ENCODE data around the gene CEP152. TPM values are rescaled to one million over a fixed set of nuclear protein-coding genes. Genes with fewer than 3 reads are reported as not detected.
"Not testable (repeated sequence)": the region's sequence is repeated elsewhere in the genome, so short reads cannot be mapped to it uniquely, and the experiment has no call there.

CEP152 gene, protein sequence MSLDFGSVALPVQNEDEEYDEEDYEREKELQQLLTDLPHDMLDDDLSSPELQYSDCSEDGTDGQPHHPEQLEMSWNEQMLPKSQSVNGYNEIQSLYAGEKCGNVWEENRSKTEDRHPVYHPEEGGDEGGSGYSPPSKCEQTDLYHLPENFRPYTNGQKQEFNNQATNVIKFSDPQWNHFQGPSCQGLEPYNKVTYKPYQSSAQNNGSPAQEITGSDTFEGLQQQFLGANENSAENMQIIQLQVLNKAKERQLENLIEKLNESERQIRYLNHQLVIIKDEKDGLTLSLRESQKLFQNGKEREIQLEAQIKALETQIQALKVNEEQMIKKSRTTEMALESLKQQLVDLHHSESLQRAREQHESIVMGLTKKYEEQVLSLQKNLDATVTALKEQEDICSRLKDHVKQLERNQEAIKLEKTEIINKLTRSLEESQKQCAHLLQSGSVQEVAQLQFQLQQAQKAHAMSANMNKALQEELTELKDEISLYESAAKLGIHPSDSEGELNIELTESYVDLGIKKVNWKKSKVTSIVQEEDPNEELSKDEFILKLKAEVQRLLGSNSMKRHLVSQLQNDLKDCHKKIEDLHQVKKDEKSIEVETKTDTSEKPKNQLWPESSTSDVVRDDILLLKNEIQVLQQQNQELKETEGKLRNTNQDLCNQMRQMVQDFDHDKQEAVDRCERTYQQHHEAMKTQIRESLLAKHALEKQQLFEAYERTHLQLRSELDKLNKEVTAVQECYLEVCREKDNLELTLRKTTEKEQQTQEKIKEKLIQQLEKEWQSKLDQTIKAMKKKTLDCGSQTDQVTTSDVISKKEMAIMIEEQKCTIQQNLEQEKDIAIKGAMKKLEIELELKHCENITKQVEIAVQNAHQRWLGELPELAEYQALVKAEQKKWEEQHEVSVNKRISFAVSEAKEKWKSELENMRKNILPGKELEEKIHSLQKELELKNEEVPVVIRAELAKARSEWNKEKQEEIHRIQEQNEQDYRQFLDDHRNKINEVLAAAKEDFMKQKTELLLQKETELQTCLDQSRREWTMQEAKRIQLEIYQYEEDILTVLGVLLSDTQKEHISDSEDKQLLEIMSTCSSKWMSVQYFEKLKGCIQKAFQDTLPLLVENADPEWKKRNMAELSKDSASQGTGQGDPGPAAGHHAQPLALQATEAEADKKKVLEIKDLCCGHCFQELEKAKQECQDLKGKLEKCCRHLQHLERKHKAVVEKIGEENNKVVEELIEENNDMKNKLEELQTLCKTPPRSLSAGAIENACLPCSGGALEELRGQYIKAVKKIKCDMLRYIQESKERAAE (N-terminal part only)
- 10 to 100 TPM; 38.4 to 58.9 TPM for total RNA-seq

DNA sequence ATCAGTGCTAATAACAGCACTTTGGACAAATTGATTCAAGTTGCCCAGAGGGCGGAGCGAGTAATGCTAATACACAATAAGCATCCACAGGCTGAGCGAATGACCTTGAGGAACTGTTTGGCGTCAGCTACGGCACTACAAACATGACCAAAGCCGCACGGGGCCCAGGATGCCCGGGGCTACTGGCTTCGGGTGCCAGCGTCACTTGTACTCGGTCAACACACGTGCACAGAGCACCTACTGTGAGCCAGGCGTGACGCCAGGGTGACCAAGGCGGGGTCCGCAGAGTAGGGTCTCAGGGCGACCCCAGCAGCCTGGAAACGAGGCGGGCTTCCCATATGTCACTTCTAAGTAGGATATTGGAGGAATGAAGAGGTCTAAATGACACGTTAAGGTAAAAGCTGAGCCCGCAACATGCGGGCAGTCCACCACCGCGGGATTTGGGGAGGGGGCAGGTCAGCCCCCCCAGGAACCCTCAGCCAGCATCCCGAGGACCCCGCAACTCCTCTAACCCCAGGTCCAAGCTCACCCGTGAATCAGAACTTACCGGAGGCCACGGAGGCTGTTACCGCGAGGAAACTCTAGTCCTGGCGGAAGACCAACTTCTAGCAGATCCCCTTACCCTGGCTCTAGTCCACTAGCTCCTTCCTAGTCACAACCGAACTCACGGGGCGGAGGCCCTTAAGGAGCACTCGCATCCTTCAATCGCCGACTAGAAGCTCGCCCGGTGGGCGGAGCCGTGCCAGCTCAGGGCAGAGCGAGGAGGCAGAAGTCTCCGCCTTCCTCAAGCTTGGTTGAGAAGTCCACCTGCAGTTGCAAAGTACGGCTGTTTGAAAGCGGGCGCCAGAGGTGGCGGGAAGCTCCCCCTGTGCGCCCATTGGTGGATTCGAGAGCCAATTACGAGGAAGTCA, at the start of gene CEP152:
Gene CEP152 (minus strand): TSS at position 656 of the 911 bp plus-strand sequence. CDS start 5,420 bp downstream, outside the sequence.
- H3K27ac Mint-ChIP-seq = peak within 1 kb of the TSS; percentile 97
- no peaks in the 10 kb centered on the region for H3K9me3 Mint-ChIP-seq (ENCODE audit: low read depth)
- CTCF ChIA-PET = interaction anchor here (0.6 to 2.7 kb wide), 13 partner anchors 9 to 478 kb away, joined by 3 to 7 read pairs (median 4); partner anchors contain the start of genes GALK2 and SHC4
- peak; percentile 100 for DNase-seq
- ATAC-seq = peak; percentile 98
- peaks cover 31% of the 10 kb centered on the region for H3K4me1 Mint-ChIP-seq
- H3K27me3 Mint-ChIP-seq = peaks cover 14% of the 10 kb centered on the region
- H3K4me3 Mint-ChIP-seq = peak within 1 kb of the TSS; percentile 81
- H3K36me3 Mint-ChIP-seq = peaks cover 5% of the 10 kb centered on the region

DNA sequence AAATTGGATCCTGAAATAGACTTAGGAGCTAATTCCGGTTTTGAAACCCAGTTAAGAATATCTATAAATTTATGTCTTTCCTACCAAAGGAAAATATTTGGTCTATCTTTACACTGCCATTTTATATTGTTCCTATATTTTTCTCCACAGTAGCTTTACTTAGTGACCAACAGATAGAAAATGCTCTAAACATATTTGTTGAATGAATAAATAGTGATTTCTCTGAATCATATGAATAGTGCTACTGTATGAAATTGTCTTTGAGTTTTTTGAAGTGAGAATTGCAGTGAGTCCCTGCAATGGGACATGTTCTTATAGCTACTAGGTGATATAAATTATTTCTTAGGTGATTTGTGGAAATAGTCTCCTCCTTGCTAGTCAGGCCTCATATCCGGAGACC, 48.6 kb upstream of the CEP152 start:
- ATAC-seq = no peak
- peaks cover 4% of the 10 kb centered on the region for H3K36me3 Mint-ChIP-seq
- CTCF ChIA-PET = interaction anchor here (0.7 to 7.5 kb wide), 8 partner anchors 9 to 563 kb away, joined by 3 to 86 read pairs (median 5); partner anchors contain the start of genes EID1, FGF7, SECISBP2L and SHC4

DNA sequence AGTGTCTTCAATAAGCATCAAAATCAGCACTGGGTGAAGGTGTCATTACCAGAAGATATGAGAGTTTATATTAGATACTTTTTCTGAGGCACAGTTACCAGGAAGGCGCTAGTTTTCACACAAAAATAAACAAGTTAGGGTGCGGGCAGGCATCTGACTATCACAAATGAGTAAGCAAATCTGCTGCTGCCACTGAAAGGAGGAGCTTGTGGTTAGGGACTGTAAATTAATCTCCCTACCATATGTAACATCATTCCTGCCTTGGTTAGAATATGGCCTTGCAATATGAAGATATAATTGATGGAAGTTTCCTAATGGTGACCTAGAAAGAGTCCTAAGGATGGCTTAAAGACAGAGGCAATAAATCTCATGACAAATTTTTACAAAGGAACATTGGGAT, 47.5 kb upstream of the CEP152 start:
- peaks cover 7% of the 10 kb centered on the region for H3K36me3 Mint-ChIP-seq

More for the DNA sequence above, 48.6 kb upstream of the CEP152 start:
- H3K27ac Mint-ChIP-seq = no peak overlapping the region
- peaks cover 23% of the 10 kb centered on the region for H3K4me1 Mint-ChIP-seq
- DNase-seq = no peak
- H3K27me3 Mint-ChIP-seq = peaks cover 15% of the 10 kb centered on the region
- H3K4me3 Mint-ChIP-seq = no peak overlapping the region
- no peaks in the 10 kb centered on the region for H3K9me3 Mint-ChIP-seq (ENCODE audit: low read depth)

DNA sequence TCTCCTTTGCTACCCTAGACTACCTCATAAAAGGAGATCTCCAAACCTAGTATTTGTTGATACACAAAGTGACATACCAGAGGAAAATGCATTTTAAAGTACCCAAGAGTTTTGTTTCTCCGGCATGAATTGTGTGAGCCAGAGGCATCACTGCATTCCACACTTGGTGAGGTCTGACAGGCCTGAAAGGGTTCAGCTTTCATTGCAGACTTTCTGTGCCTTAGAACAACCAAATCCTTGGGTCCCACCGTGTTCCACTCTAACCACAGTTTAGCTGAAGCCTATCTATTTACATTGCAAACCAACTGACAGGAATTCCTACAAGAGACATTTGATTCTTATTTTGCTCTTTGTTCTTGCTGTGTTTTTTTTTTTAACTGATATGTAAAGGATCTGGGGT, 46.1 kb upstream of the CEP152 start:
- no peak for ATAC-seq
- H3K27me3 Mint-ChIP-seq = peaks cover 22% of the 10 kb centered on the region

More for the DNA sequence above, 47.5 kb upstream of the CEP152 start:
- Mint-ChIP-seq H3K4me1 (peaks cover 23% of the 10 kb centered on the region), H3K4me3 (no peak overlapping the region), H3K9me3 (ENCODE audit: low read depth) (peaks cover 2% of the 10 kb centered on the region), H3K27me3 (peaks cover 22% of the 10 kb centered on the region), H3K27ac (no peak overlapping the region)
- peak; percentile 64 for DNase-seq
- CTCF ChIA-PET = interaction anchor here (1.0 to 7.5 kb wide), 5 partner anchors 10 to 564 kb away, joined by 3 to 86 read pairs (median 7); partner anchors contain the start of genes FGF7 and SHC4
- peak; percentile 58 for ATAC-seq

DNA sequence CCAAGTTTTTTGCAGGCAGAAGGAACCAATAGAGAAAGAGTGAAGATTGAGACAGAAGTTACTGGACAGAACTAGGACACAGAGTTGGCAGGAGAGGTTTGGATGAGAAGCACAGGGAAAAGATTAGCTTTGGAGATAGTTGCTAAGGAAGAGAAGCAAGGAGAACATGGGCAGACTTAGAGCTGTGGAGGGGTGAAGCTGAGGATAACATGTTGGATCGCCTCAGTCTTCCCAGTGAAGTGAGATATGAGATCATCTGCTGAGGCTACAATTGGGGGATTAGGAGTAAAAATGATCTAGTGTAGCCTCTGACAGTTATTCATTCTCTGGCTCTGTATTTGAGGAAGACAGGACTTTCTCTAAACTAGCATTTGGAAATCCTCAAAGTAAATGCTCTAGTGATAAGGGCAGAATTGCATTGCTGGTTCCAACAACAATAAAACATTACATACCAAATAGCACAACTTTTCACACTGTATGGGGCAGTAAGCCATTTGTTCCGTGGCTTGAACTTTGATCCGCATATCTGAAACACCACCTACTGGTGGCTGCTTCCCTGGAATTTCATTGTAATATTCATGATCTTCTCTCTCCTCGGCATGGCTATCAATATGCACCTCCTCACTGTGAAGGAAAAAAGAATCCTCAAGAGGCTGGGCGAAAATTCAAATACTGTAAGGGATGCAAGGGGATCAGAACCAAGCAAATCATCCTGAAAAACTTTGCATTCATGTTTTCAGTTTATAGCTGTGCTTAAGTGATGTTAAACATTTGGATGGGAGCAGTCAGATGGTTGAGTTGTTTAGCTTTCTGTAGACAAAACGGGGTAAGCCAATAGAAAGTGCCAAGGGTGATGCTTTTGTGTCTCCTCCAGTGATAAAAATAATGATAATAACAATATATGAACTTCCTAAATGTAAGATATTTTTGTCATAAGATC, 44.9 kb upstream of the CEP152 start:
- Mint-ChIP-seq H3K27me3 (peaks cover 22% of the 10 kb centered on the region), H3K4me3 (no peak overlapping the region), H3K27ac (no peak overlapping the region), H3K9me3 (ENCODE audit: low read depth) (peaks cover 2% of the 10 kb centered on the region), H3K36me3 (peaks cover 7% of the 10 kb centered on the region), H3K4me1 (peaks cover 12% of the 10 kb centered on the region)
- CTCF ChIA-PET = interaction anchor here (0.6 to 0.7 kb wide), 2 partner anchors 155 to 363 kb away, joined by 3 to 4 read pairs; no protein-coding TSS in a partner anchor
- ATAC-seq = no peak
- no peak for DNase-seq

More for the DNA sequence above, 46.1 kb upstream of the CEP152 start:
- CTCF ChIA-PET = interaction anchor here (0.6 to 7.5 kb wide), 3 partner anchors 107 to 328 kb away, joined by 3 to 86 read pairs (median 3); partner anchors contain the start of gene SHC4
- peaks cover 7% of the 10 kb centered on the region for H3K36me3 Mint-ChIP-seq
- H3K4me3 Mint-ChIP-seq = no peak overlapping the region
- H3K27ac Mint-ChIP-seq = no peak overlapping the region
- peaks cover 2% of the 10 kb centered on the region for H3K9me3 Mint-ChIP-seq (ENCODE audit: low read depth)
- H3K4me1 Mint-ChIP-seq = peaks cover 14% of the 10 kb centered on the region
- DNase-seq = no peak

DNA sequence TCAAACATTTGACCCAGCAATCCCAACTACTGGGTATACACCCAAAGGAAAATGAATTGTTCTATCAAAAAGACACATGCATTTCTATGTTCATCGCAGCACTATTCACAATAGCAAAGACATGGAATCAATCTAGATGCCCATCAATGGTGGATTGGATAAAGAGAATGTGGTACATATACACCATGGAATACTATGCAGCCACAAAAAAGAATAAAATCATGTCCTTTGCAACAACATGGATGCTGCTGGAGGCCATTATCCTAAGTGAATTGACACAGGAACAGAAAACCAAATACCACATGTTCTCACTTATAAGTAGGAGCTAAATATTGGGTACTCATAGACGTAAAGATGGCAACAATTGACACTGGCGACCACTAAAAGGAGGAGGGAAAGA, 43.6 kb upstream of the CEP152 start:
- H3K4me1 Mint-ChIP-seq = peaks cover 12% of the 10 kb centered on the region
- H3K9me3 Mint-ChIP-seq (ENCODE audit: low read depth); ATAC-seq; H3K4me3 Mint-ChIP-seq; CTCF ChIA-PET; H3K27ac Mint-ChIP-seq; DNase-seq; H3K36me3 Mint-ChIP-seq: not testable (repeated sequence)
- H3K27me3 Mint-ChIP-seq = peaks cover 20% of the 10 kb centered on the region

DNA sequence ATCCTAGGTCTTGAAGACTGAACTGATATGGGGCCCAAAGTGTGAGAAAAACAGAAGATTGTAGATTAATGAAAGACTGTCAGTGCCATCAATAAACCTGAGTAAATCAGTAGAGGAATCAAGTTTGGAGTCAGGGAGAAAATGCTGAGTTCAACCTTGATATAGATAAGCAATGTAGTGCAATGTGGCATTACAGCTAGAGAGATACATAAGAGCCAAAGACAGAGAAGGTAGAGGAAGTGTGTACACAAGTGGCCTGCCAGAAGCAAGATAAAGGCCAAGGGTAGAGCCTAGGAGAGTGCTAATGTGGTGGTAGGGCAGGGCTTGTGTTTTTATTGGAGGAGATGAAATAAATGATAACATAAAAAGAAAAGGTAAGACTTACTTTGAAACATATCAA, 41.1 kb upstream of the CEP152 start:
- H3K9me3 Mint-ChIP-seq (ENCODE audit: low read depth) = peaks cover 2% of the 10 kb centered on the region
- ATAC-seq (no peak), DNase-seq (no peak)
- H3K36me3 Mint-ChIP-seq = peaks cover 7% of the 10 kb centered on the region
- H3K27me3 Mint-ChIP-seq = peaks cover 13% of the 10 kb centered on the region
- CTCF ChIA-PET = no interaction called here
- no peak overlapping the region for H3K4me3 Mint-ChIP-seq
- H3K27ac Mint-ChIP-seq = no peak overlapping the region
- H3K4me1 Mint-ChIP-seq = no peaks in the 10 kb centered on the region

DNA sequence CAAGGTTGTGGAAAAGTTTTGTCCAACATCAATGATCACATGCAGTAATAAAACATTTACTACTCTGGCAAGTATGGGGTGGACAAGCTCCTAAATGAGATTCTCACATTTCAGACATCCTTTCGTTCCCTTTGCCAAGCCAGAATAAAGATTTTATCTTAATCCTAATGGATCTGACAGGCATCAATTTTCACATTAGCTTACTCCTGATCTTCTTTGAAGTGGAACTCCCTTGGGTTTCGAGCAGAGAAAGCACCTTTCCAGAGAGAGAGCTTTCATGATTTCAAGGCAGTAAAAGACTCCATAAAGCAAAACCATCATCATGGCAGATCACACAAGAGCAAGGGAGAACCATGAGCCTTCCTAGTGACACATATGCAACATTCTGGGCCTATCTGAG, 39.8 kb upstream of the CEP152 start:
- H3K27me3 Mint-ChIP-seq = peaks cover 13% of the 10 kb centered on the region
- no peaks in the 10 kb centered on the region for H3K4me1 Mint-ChIP-seq
- no peak overlapping the region for H3K4me3 Mint-ChIP-seq
- no peak for DNase-seq
- CTCF ChIA-PET = no interaction called here
- H3K36me3 Mint-ChIP-seq = peaks cover 7% of the 10 kb centered on the region
- no peak overlapping the region for H3K27ac Mint-ChIP-seq
- H3K9me3 Mint-ChIP-seq (ENCODE audit: low read depth) = peaks cover 2% of the 10 kb centered on the region
- no peak for ATAC-seq

DNA sequence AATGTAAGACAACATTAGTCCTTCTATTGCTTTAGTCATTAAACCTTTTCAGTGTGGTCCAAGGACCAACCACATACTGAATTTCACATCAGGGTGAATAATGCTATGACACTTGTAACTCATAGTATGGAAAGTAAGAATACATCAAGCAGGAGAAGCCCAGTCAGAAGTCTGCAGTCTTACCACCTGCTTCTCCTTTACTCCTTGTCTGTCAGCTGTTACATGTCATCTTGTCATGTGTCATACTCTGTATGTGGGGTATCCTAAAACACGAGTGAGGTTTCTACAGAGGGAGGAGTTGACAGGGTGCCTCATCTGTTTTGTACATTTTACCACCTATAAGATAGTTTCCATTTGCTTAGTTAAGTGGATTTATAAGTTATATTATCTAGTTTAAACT, 34.3 kb upstream of the CEP152 start:
- no peak overlapping the region for H3K4me3 Mint-ChIP-seq
- H3K27me3 Mint-ChIP-seq = peaks cover 2% of the 10 kb centered on the region
- no peak for DNase-seq
- H3K9me3 Mint-ChIP-seq (ENCODE audit: low read depth) = no peaks in the 10 kb centered on the region
- no peak overlapping the region for H3K27ac Mint-ChIP-seq
- no peaks in the 10 kb centered on the region for H3K4me1 Mint-ChIP-seq
- CTCF ChIA-PET = no interaction called here
- H3K36me3 Mint-ChIP-seq = no peaks in the 10 kb centered on the region
- ATAC-seq = no peak

DNA sequence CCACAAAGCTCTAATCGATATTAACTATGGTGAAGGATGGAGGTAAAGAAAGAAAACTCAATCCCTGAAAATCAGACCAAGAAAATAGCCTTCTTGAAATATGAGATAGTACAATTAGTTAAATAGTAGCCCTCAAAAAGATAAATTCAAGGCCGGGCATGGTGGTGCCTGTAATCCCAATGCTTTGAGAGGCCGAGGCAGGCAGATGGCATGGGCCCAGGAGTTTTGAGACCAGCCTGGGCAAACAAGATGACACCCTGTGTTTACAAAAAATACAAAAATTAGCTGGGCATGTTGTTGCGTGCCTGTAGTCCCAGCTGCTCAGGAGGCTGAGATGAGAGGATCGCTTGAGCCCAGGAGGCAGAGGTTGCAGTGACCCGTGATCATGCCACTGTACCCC, 31.6 kb upstream of the CEP152 start:
- Mint-ChIP-seq H3K4me1 (no peaks in the 10 kb centered on the region), H3K27me3 (peaks cover 15% of the 10 kb centered on the region)

DNA sequence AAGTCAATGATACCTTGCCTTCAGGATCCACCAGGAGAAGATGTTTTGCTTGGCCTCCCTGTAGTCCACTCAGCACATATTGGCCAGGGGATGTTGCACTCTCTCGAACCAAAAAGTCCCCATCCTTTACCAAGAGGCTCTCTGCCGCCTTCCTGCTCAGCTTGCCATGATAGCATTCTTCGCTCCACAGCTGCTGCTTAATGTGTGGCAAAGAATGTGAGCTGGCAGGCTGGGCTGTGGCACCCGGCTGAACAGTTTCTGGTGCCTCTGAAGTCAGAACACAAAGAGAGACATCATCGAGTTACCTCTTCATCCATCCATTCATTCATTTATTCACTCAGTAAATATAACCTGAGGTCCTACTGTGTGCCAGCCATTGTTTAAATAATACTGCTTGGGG, 23.9 kb upstream of the CEP152 start:
- Mint-ChIP-seq H3K4me1 (no peaks in the 10 kb centered on the region), H3K9me3 (ENCODE audit: low read depth) (peaks cover 2% of the 10 kb centered on the region), H3K27me3 (peaks cover 38% of the 10 kb centered on the region), H3K4me3 (no peak overlapping the region), H3K36me3 (peaks cover 4% of the 10 kb centered on the region), H3K27ac (no peak overlapping the region)
- CTCF ChIA-PET = no interaction called here
- DNase-seq = no peak
- no peak for ATAC-seq

More for the DNA sequence above, 31.6 kb upstream of the CEP152 start:
- DNase-seq = no peak
- H3K36me3 Mint-ChIP-seq = peaks cover 1% of the 10 kb centered on the region
- no peak for ATAC-seq
- no peak overlapping the region for H3K27ac Mint-ChIP-seq
- no peak overlapping the region for H3K4me3 Mint-ChIP-seq
- H3K9me3 Mint-ChIP-seq (ENCODE audit: low read depth) = no peaks in the 10 kb centered on the region
- CTCF ChIA-PET = no interaction called here
